Activated naive CD4-positive, alpha-beta T cell treated with anti-CD3 and anti-CD28 coated beads, Interleukin-2, amount 50 U/mL, for 24 hours (primary cell): ENCODE results near the gene GALNT5.
"Not testable (repeated sequence)": the region's sequence is repeated elsewhere in the genome, so short reads cannot be mapped to it uniquely, and the experiment has no call there.

Source experiments
- H3K27ac Mint-ChIP-seq: one replicate; pipeline ENCODE4 v1.8.0; 2021; ENCODE audit warnings: mild to moderate bottlenecking, mixed read lengths
- H3K27me3 Mint-ChIP-seq: one replicate; pipeline ENCODE4 v1.8.0; 2021; ENCODE audit warnings: mixed read lengths
- H3K36me3 Mint-ChIP-seq: one replicate; pipeline ENCODE4 v1.8.0; 2021; ENCODE audit warnings: mixed read lengths
- H3K4me1 Mint-ChIP-seq: one replicate; pipeline ENCODE4 v1.8.0; 2021; ENCODE audit warnings: mixed read lengths
- H3K4me3 Mint-ChIP-seq: one replicate; pipeline ENCODE4 v1.8.0; 2021; ENCODE audit warnings: mild to moderate bottlenecking, mixed read lengths
- H3K9me3 Mint-ChIP-seq: one replicate; pipeline ENCODE4 v1.8.0; 2021; ENCODE audit warnings: mixed read lengths

Gene GALNT5

GRCh38 chr2:157261199-157261782 lies 3.8 kb downstream of the GALNT5 start:
- peak overlapping the region; percentile 92 for H3K27ac Mint-ChIP-seq

DNA sequence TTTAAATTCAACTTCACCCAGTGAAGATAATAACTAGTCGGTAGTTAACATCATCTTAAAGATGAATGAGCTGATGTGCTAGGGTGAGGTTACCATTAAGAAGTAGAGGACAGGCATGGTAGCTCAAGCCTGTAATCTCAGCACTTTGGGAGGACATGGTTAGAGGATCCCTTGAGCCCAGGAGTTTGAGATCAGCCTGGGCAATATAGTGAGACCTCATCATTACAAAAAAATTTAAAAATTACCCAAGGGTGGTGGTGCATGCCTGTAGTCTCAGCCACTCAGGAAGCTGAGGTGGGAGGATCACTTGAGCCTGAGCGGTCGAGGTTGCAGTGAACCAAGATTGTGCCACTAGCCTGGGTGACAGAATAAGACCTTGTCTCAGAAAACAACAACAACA lies 4.7 kb downstream of the GALNT5 start:
- no peaks in the 10 kb centered on the region for H3K9me3 Mint-ChIP-seq
- no peak overlapping the region for H3K27ac Mint-ChIP-seq
- H3K27me3 Mint-ChIP-seq, result no peaks in the 10 kb centered on the region
- peaks cover 19% of the 10 kb centered on the region for H3K4me1 Mint-ChIP-seq
- H3K4me3 Mint-ChIP-seq, result no peak overlapping the region
- H3K36me3 Mint-ChIP-seq, result no peaks in the 10 kb centered on the region

More at GRCh38 chr2:157261199-157261782, 3.8 kb downstream of the GALNT5 start:
- Mint-ChIP-seq H3K36me3 (no peaks in the 10 kb centered on the region), H3K4me1 (peaks cover 19% of the 10 kb centered on the region), H3K9me3 (no peaks in the 10 kb centered on the region), H3K27me3 (no peaks in the 10 kb centered on the region), H3K4me3 (peak overlapping the region; percentile 64)

DNA sequence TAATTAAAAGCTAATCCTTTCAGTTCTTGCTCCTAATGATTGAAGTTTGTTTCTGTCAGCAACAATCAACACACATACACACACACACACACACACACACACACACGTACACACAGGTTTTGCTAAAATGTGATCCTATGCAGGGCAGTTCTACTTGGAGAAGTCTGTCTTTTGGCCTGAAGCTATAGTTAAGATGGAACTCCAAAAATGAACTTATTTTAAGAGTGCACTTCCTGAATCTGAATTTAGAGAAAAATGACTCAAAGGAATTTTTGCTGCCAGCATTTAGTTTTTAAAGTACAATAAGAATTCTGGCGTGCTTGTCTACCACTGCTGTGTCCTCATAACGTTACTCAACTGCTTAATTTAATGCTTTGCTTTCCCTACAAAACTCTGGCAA lies 6.6 kb downstream of the GALNT5 start:
- Mint-ChIP-seq H3K27me3 (no peaks in the 10 kb centered on the region), H3K27ac (no peak overlapping the region), H3K9me3 (no peaks in the 10 kb centered on the region), H3K4me3 (no peak overlapping the region), H3K36me3 (no peaks in the 10 kb centered on the region), H3K4me1 (peaks cover 19% of the 10 kb centered on the region)

DNA sequence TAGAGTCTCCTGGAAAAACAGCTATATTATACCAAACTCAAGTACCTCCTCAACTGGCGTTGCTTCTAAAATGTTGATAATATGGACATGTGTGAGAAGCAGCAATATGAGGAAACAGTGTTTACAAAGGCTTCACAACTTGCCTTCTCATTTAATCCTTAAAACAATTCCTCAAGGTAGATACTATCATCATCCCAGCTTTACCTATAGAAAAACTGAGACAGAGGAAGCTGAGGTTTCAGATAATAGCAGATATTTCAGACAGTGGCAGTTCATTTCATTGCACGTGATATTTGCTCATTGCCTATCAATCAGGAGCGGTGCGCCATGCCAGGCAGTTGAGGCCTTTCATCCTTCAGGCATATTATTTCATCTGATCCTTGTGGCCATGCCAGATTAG lies 8.3 kb downstream of the GALNT5 start:
- Mint-ChIP-seq H3K4me3 (no peak overlapping the region), H3K9me3 (no peaks in the 10 kb centered on the region), H3K27ac (no peak overlapping the region), H3K27me3 (no peaks in the 10 kb centered on the region), H3K36me3 (no peaks in the 10 kb centered on the region), H3K4me1 (peaks cover 13% of the 10 kb centered on the region)

GRCh38 chr2:157267476-157267875 lies 10.0 kb downstream of the GALNT5 start:
- no peak overlapping the region for H3K4me3 Mint-ChIP-seq
- no peaks in the 10 kb centered on the region for H3K27me3 Mint-ChIP-seq
- no peaks in the 10 kb centered on the region for H3K4me1 Mint-ChIP-seq
- H3K27ac Mint-ChIP-seq, result no peak overlapping the region
- no peaks in the 10 kb centered on the region for H3K36me3 Mint-ChIP-seq
- H3K9me3 Mint-ChIP-seq, result no peaks in the 10 kb centered on the region

GRCh38 chr2:157269060-157269459 lies 11.6 kb downstream of the GALNT5 start:
- Mint-ChIP-seq H3K4me3 (no peak overlapping the region), H3K27me3 (no peaks in the 10 kb centered on the region), H3K9me3 (no peaks in the 10 kb centered on the region), H3K4me1 (no peaks in the 10 kb centered on the region), H3K27ac (no peak overlapping the region), H3K36me3 (no peaks in the 10 kb centered on the region)

DNA sequence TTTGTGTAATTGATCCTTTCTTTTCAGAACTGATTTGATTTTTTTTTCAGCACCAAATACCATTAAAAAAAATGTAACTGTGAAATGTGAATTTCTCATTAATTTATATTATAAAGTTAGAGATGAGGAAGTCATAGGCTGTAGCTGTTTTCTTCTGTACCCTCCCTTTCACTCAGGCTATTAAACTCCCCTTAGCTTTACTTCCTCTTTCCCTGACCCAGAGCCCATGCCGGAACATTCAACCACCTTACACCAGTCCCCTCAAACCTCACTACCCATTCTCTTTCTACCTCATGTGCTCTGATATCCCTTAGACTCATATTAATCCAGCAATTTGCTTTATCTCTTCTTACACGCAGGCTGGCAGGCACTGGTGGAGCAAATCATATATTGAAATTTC lies 12.4 kb downstream of the GALNT5 start:
- H3K27ac Mint-ChIP-seq, result no peak overlapping the region

DNA sequence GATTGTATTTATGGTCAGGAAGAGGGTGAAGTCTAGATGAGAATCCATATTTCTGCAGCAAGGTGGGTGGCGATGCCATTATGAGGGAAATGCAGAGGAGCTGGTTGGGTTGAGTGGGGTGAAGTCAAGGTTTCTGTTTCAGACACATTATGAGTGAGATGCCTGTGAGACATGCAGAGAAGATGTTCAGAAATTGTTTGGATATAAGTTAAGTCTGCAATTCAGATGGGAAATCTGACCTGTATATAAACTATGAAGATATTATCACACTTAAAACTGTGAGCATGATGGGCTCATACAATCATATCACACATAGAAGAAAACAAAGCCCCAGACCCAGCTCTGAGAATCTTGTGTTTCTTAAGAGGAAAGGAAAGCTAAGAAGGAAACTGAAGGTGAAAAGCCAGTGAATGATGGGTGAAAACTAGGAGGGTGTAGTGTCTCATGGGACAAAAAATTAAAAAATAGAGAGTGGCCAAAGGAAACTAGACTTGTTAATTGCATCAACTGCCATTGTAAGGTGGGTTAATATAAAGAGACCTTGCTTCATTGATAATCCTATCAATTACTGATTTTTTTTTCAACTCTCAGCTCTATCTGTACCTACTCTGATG lies 14.2 kb downstream of the GALNT5 start:
- Mint-ChIP-seq H3K4me3 (no peak overlapping the region), H3K9me3 (no peaks in the 10 kb centered on the region), H3K27ac (no peak overlapping the region), H3K27me3 (peaks cover 6% of the 10 kb centered on the region), H3K4me1 (no peaks in the 10 kb centered on the region), H3K36me3 (no peaks in the 10 kb centered on the region)

More for the DNA sequence above, 12.4 kb downstream of the GALNT5 start:
- Mint-ChIP-seq H3K4me1 (no peaks in the 10 kb centered on the region), H3K27me3 (no peaks in the 10 kb centered on the region), H3K9me3 (no peaks in the 10 kb centered on the region), H3K36me3 (no peaks in the 10 kb centered on the region), H3K4me3 (no peak overlapping the region)

- H3K4me1 Mint-ChIP-seq, H3K9me3 Mint-ChIP-seq, H3K36me3 Mint-ChIP-seq, H3K4me3 Mint-ChIP-seq, H3K27ac Mint-ChIP-seq: not testable (repeated sequence)
- peaks cover 17% of the 10 kb centered on the region for H3K27me3 Mint-ChIP-seq
Measured at GRCh38 chr2:157279311-157279710, 21.8 kb downstream of the GALNT5 start.

DNA sequence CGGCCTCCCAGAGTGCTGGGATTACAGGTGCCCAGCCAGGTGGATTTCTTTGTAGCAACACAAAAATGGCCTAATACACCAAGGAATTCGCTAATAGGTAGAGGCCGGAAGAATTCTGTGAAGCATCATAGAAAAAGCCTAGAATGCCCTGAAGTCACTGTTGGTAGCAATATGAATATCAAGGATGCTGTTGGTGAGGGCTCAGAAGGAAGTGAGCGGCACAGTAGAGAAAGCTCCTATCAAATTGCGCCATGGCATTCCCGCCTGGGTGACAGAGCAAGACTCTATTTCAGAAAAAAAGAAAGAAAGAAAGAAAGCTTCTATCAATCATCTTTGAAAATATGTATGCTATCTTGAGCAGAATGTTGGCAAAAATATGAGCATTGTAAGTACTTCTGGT lies 23.8 kb downstream of the GALNT5 start:
- Mint-ChIP-seq H3K27me3 (peaks cover 13% of the 10 kb centered on the region), H3K9me3 (peaks cover 4% of the 10 kb centered on the region), H3K27ac (no peak overlapping the region), H3K36me3 (peaks cover 2% of the 10 kb centered on the region), H3K4me3 (no peak overlapping the region), H3K4me1 (no peaks in the 10 kb centered on the region)

- Mint-ChIP-seq H3K9me3 (peaks cover 4% of the 10 kb centered on the region), H3K4me1 (no peaks in the 10 kb centered on the region), H3K4me3 (no peak overlapping the region), H3K36me3 (peaks cover 4% of the 10 kb centered on the region), H3K27ac (no peak overlapping the region), H3K27me3 (peaks cover 9% of the 10 kb centered on the region)
Measured at GRCh38 chr2:157283468-157283867, 26.0 kb downstream of the GALNT5 start.

GRCh38 chr2:157287160-157287559 lies 29.7 kb downstream of the GALNT5 start:
- Mint-ChIP-seq H3K27me3 (peaks cover 4% of the 10 kb centered on the region), H3K27ac (no peak overlapping the region), H3K36me3 (peaks cover 2% of the 10 kb centered on the region), H3K4me1 (no peaks in the 10 kb centered on the region), H3K4me3 (no peak overlapping the region), H3K9me3 (no peaks in the 10 kb centered on the region)

GRCh38 chr2:157290525-157290924 lies 33.0 kb downstream of the GALNT5 start:
- Mint-ChIP-seq H3K36me3 (peaks cover 2% of the 10 kb centered on the region), H3K27ac (no peak overlapping the region), H3K27me3 (peaks cover 4% of the 10 kb centered on the region), H3K4me3 (no peak overlapping the region), H3K9me3 (no peaks in the 10 kb centered on the region), H3K4me1 (no peaks in the 10 kb centered on the region)

DNA sequence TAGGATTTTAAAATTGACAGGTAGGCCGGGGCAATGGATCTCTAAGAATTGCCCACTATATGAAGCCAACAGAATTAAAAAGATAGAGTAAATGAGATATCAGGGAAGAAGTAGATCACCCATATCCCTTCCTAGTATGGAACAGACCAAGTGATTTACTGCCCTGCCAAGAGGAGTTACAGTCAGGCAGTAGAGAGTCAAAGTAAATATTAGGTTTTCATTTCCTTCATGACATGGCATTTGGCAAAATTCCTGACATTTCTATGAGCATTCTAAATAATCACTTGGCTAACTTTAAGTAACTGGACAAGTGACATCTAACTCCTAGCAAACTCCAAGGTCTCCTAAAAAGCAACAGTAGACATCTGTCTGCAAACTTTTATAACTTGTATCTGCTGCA lies 33.5 kb downstream of the GALNT5 start:
- peaks cover 2% of the 10 kb centered on the region for H3K36me3 Mint-ChIP-seq

GRCh38 chr2:157292853-157293252 lies 35.3 kb downstream of the GALNT5 start:
- no peaks in the 10 kb centered on the region for H3K9me3 Mint-ChIP-seq
- H3K27me3 Mint-ChIP-seq, result no peaks in the 10 kb centered on the region
- no peaks in the 10 kb centered on the region for H3K4me1 Mint-ChIP-seq
- no peaks in the 10 kb centered on the region for H3K36me3 Mint-ChIP-seq
- H3K27ac Mint-ChIP-seq, result no peak overlapping the region
- no peak overlapping the region for H3K4me3 Mint-ChIP-seq

More for the DNA sequence above, 33.5 kb downstream of the GALNT5 start:
- H3K4me3 Mint-ChIP-seq, result no peak overlapping the region
- peaks cover 4% of the 10 kb centered on the region for H3K27me3 Mint-ChIP-seq
- no peaks in the 10 kb centered on the region for H3K4me1 Mint-ChIP-seq
- no peak overlapping the region for H3K27ac Mint-ChIP-seq
- H3K9me3 Mint-ChIP-seq, result no peaks in the 10 kb centered on the region

- Mint-ChIP-seq H3K4me1 (no peaks in the 10 kb centered on the region), H3K36me3 (no peaks in the 10 kb centered on the region), H3K4me3 (no peak overlapping the region), H3K9me3 (no peaks in the 10 kb centered on the region), H3K27me3 (no peaks in the 10 kb centered on the region), H3K27ac (no peak overlapping the region)
Measured at GRCh38 chr2:157296490-157296889, 39.0 kb downstream of the GALNT5 start.

DNA sequence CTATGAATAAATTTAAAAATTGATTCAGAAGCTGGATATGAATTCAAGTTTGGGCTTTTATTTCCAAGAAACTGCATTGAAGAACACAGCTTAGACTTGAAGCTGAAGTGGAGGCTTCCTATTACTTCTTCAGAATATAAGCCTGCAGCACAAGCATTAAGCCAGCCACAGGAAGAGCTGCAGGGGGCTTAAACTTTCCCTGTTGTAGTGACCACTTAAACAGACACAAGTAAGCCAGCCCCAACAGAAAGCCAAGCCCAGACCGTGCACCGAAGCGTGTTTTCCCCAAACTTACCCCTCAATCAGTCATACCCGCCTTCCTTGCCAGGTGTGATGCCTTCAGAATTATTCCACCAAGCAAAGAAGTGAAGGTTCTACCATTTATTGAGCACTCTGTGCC lies 39.5 kb downstream of the GALNT5 start:
- Mint-ChIP-seq H3K27me3 (no peaks in the 10 kb centered on the region), H3K27ac (no peak overlapping the region), H3K36me3 (no peaks in the 10 kb centered on the region), H3K4me3 (no peak overlapping the region), H3K4me1 (no peaks in the 10 kb centered on the region), H3K9me3 (no peaks in the 10 kb centered on the region)
